ENCODE measurements around the gene DNAJC4. TPM values are rescaled to one million over a fixed set of nuclear protein-coding genes. Genes with fewer than 3 reads are reported as not detected.

The DNAJC4 gene
- total and polyA plus RNA-seq, 9 of the 15 experiments (the other 6 are each of a cell fraction or from before 2014, with no cell fraction given), result 4.0 to 32.6 (median 19.9) TPM

- TF ChIP-seq BCLAF1 (IDR thresholded peaks at IDR 0.05; ENCODE audit: borderline replicate concordance in 1 of 2, control insufficient read depth in 1 of 2, low read depth in 2 of 2, low read length in 1 of 2), result 0 out of 4 replicates have a peak, but pooled peaks of 1 of the 2 experiments have one; percentile 3
- TF ChIP-seq KLF6 (CRISPR knock-in tag; IDR thresholded peaks at IDR 0.05; ENCODE audit: borderline replicate concordance), result peak; percentile 68; the same call in 1 of the 2 replicates
- TF ChIP-seq POLR2A (conservative IDR thresholded peaks at IDR 0.05), result peak; percentile 76
- TF ChIP-seq CXXC5 (CRISPR knock-in tag; IDR thresholded peaks at IDR 0.05), result peak; percentile 64
- no peak for TF ChIP-seq RBM15 (IDR thresholded peaks at IDR 0.05; ENCODE audit: insufficient read depth, low read length)
- no peak for TF ChIP-seq ZNF212 (CRISPR knock-in tag; IDR thresholded peaks at IDR 0.05)
- TF ChIP-seq XRCC5 (IDR thresholded peaks at IDR 0.05; ENCODE audit: low read depth, low read length), result no peak; the same call in 1 of the 2 replicates
- no peak; the same call in 1 of the 2 replicates for TF ChIP-seq SRSF3 (IDR thresholded peaks at IDR 0.05; ENCODE audit: insufficient read depth, low read length)
- peak; percentile 46; the same call in 1 of the 2 replicates for TF ChIP-seq RB1 (IDR thresholded peaks at IDR 0.05; ENCODE audit: low read depth)
- peak; percentile 77 for TF ChIP-seq TAF1 (IDR thresholded peaks at IDR 0.05; ENCODE audit: control insufficient read depth, extremely low read depth, insufficient read depth, low read length, severe bottlenecking)
- peak; percentile 29; the same call in 1 of the 2 replicates for TF ChIP-seq THRB (CRISPR knock-in tag; conservative IDR thresholded peaks at IDR 0.05)
- no peak for TF ChIP-seq GTF3C2 (IDR thresholded peaks at IDR 0.05; ENCODE audit: borderline replicate concordance, extremely low read depth, insufficient read length)
- peak in 1 of 2 experiments; percentile 40; a peak in 1 of 4 replicates for TF ChIP-seq KDM1A (IDR thresholded peaks at IDR 0.05)
- peak in 1 of 2 experiments; percentile 11; a peak in 1 of 4 replicates for TF ChIP-seq RAD21 (CRISPR knock-in tag; conservative IDR thresholded peaks at IDR 0.05 in 1 of 2, IDR thresholded peaks at IDR 0.05 in 1 of 2)
- TF ChIP-seq NR4A1 (CRISPR knock-in tag; IDR thresholded peaks at IDR 0.05), result peak; percentile 68; the same call in 1 of the 2 replicates
- TF ChIP-seq NR4A1 (tag; IDR thresholded peaks at IDR 0.05), result no peak
- 0 out of 2 replicates have a peak, but pooled peaks have one; percentile 52 for TF ChIP-seq ETV1 (tag; conservative IDR thresholded peaks at IDR 0.05; ENCODE audit: low read depth)
- no peak for TF ChIP-seq RHOXF2B (CRISPR knock-in tag; conservative IDR thresholded peaks at IDR 0.05)
Observed at GRCh38 chr11:64206457-64207255, 23.7 kb upstream of the DNAJC4 start, which contains the start of gene FERMT3 (continued).
